Measurements from ENCODE around the gene CGB8. TPM values are rescaled to one million over a fixed set of nuclear protein-coding genes. Genes with fewer than 3 reads are reported as not detected.
"Not testable (repeated sequence)": the region's sequence is repeated elsewhere in the genome, so short reads cannot be mapped to it uniquely, and the experiment has no call there.

CGB8 gene
- not detected in 2 replicates for total RNA-seq (2014; rRNA removed; shearing (Covaris generic); ENCODE audit: low replicate concordance)

- H3K79me2 ChIP-seq (ENCODE audit: low read length); H3K9me3 ChIP-seq (ENCODE audit: low read length); H3K9ac ChIP-seq (ENCODE audit: low read length); H3K4me3 ChIP-seq (ENCODE audit: low read length); DNase-seq; H3K4me1 ChIP-seq (ENCODE audit: low read length); H2AFZ ChIP-seq (ENCODE audit: low read length); H3K27me3 ChIP-seq (ENCODE audit: low read length); H3K27ac ChIP-seq (ENCODE audit: low read length); H3K4me2 ChIP-seq (ENCODE audit: low read depth, low read length, poor library complexity, severe bottlenecking); H4K20me1 ChIP-seq (ENCODE audit: insufficient read depth, low read depth, low read length); H3K36me3 ChIP-seq (ENCODE audit: insufficient read depth, low read length); H3K9me2 ChIP-seq (replicated peaks; ENCODE audit: insufficient read depth, low read length): not testable (repeated sequence)
Measured at GRCh38 chr19:49049011-49049410, at the start of gene CGB8. Gene CGB8 (minus strand): TSS chr19:49049111. CDS start chr19:49048739, 372 bp downstream.

GRCh38 chr19:49097453-49098288 is 48.8 kb upstream of the CGB8 start:
- no peak overlapping the region for H3K27ac ChIP-seq (ENCODE audit: low read length)
- H3K9me2 ChIP-seq (replicated peaks; ENCODE audit: insufficient read depth, low read length) = no peaks in the 10 kb centered on the region
- no peak overlapping the region for H2AFZ ChIP-seq (ENCODE audit: low read length)
- no peak overlapping the region for H3K9ac ChIP-seq (ENCODE audit: low read length)
- DNase-seq = peak; percentile 96
- no peak overlapping the region for H3K4me3 ChIP-seq (ENCODE audit: low read length)
- H4K20me1 ChIP-seq (ENCODE audit: insufficient read depth, low read depth, low read length) = peaks cover 68% of the 10 kb centered on the region
- H3K9me3 ChIP-seq (ENCODE audit: low read length) = no peaks in the 10 kb centered on the region
- H3K4me1 ChIP-seq (ENCODE audit: low read length) = no peaks in the 10 kb centered on the region
- H3K36me3 ChIP-seq (ENCODE audit: insufficient read depth, low read length) = peaks cover 48% of the 10 kb centered on the region
- H3K27me3 ChIP-seq (ENCODE audit: low read length) = no peaks in the 10 kb centered on the region
- no peak overlapping the region for H3K4me2 ChIP-seq (ENCODE audit: low read depth, low read length, poor library complexity, severe bottlenecking)
- H3K79me2 ChIP-seq (ENCODE audit: low read length) = peaks cover 39% of the 10 kb centered on the region

- Histone ChIP-seq H3K27me3 (ENCODE audit: low read length) (no peaks in the 10 kb centered on the region), H3K9me2 (replicated peaks; ENCODE audit: insufficient read depth, low read length) (no peaks in the 10 kb centered on the region), H4K20me1 (ENCODE audit: insufficient read depth, low read depth, low read length) (peaks cover 68% of the 10 kb centered on the region), H3K4me1 (ENCODE audit: low read length) (no peaks in the 10 kb centered on the region), H3K27ac (ENCODE audit: low read length) (no peak overlapping the region), H3K9ac (ENCODE audit: low read length) (no peak overlapping the region), H3K4me2 (ENCODE audit: low read depth, low read length, poor library complexity, severe bottlenecking) (no peak overlapping the region), H3K36me3 (ENCODE audit: insufficient read depth, low read length) (peaks cover 47% of the 10 kb centered on the region), H3K9me3 (ENCODE audit: low read length) (no peaks in the 10 kb centered on the region), H3K79me2 (ENCODE audit: low read length) (peaks cover 56% of the 10 kb centered on the region), H3K4me3 (ENCODE audit: low read length) (no peak overlapping the region), H2AFZ (ENCODE audit: low read length) (no peak overlapping the region)
- no peak for DNase-seq
Measured at GRCh38 chr19:49094505-49095482, 45.9 kb upstream of the CGB8 start.

GRCh38 chr19:49092686-49093085 is 43.8 kb upstream of the CGB8 start:
- no peaks in the 10 kb centered on the region for H3K4me1 ChIP-seq (ENCODE audit: low read length)
- DNase-seq = no peak
- H2AFZ ChIP-seq (ENCODE audit: low read length) = no peak overlapping the region
- no peaks in the 10 kb centered on the region for H3K9me3 ChIP-seq (ENCODE audit: low read length)
- no peak overlapping the region for H3K4me3 ChIP-seq (ENCODE audit: low read length)
- H3K27me3 ChIP-seq (ENCODE audit: low read length) = no peaks in the 10 kb centered on the region
- no peak overlapping the region for H3K9ac ChIP-seq (ENCODE audit: low read length)
- no peak overlapping the region for H3K27ac ChIP-seq (ENCODE audit: low read length)
- peaks cover 65% of the 10 kb centered on the region for H4K20me1 ChIP-seq (ENCODE audit: insufficient read depth, low read depth, low read length)
- H3K9me2 ChIP-seq (replicated peaks; ENCODE audit: insufficient read depth, low read length) = no peaks in the 10 kb centered on the region
- H3K36me3 ChIP-seq (ENCODE audit: insufficient read depth, low read length) = peaks cover 43% of the 10 kb centered on the region
- no peak overlapping the region for H3K4me2 ChIP-seq (ENCODE audit: low read depth, low read length, poor library complexity, severe bottlenecking)
- H3K79me2 ChIP-seq (ENCODE audit: low read length) = peaks cover 56% of the 10 kb centered on the region

- no peak overlapping the region for H3K4me3 ChIP-seq (ENCODE audit: low read length)
- peaks cover 45% of the 10 kb centered on the region for H3K36me3 ChIP-seq (ENCODE audit: insufficient read depth, low read length)
- peaks cover 61% of the 10 kb centered on the region for H3K79me2 ChIP-seq (ENCODE audit: low read length)
- peaks cover 68% of the 10 kb centered on the region for H4K20me1 ChIP-seq (ENCODE audit: insufficient read depth, low read depth, low read length)
- no peaks in the 10 kb centered on the region for H3K9me3 ChIP-seq (ENCODE audit: low read length)
- no peak for DNase-seq
- peaks cover 10% of the 10 kb centered on the region for H3K4me1 ChIP-seq (ENCODE audit: low read length)
- no peak overlapping the region for H2AFZ ChIP-seq (ENCODE audit: low read length)
- H3K4me2 ChIP-seq (ENCODE audit: low read depth, low read length, poor library complexity, severe bottlenecking) = no peak overlapping the region
- H3K27ac ChIP-seq (ENCODE audit: low read length) = no peak overlapping the region
- no peaks in the 10 kb centered on the region for H3K9me2 ChIP-seq (replicated peaks; ENCODE audit: insufficient read depth, low read length)
- H3K9ac ChIP-seq (ENCODE audit: low read length) = no peak overlapping the region
- H3K27me3 ChIP-seq (ENCODE audit: low read length) = no peaks in the 10 kb centered on the region
Measured at GRCh38 chr19:49091391-49092038, 42.6 kb upstream of the CGB8 start.

- peak; percentile 41 for DNase-seq
- no peaks in the 10 kb centered on the region for H3K27me3 ChIP-seq (ENCODE audit: low read length)
- H3K9me2 ChIP-seq (replicated peaks; ENCODE audit: insufficient read depth, low read length) = no peaks in the 10 kb centered on the region
- no peaks in the 10 kb centered on the region for H3K9me3 ChIP-seq (ENCODE audit: low read length)
- peaks cover 49% of the 10 kb centered on the region for H4K20me1 ChIP-seq (ENCODE audit: insufficient read depth, low read depth, low read length)
- H3K4me3 ChIP-seq (ENCODE audit: low read length) = peak overlapping the region; percentile 95
- peaks cover 20% of the 10 kb centered on the region for H3K4me1 ChIP-seq (ENCODE audit: low read length)
- peak overlapping the region; percentile 97 for H3K4me2 ChIP-seq (ENCODE audit: low read depth, low read length, poor library complexity, severe bottlenecking)
- peaks cover 52% of the 10 kb centered on the region for H3K79me2 ChIP-seq (ENCODE audit: low read length)
- no peak overlapping the region for H2AFZ ChIP-seq (ENCODE audit: low read length)
- peak overlapping the region; percentile 95 for H3K9ac ChIP-seq (ENCODE audit: low read length)
- peak overlapping the region; percentile 64; the same call in 1 of the 2 replicates for H3K27ac ChIP-seq (ENCODE audit: low read length)
- peaks cover 40% of the 10 kb centered on the region for H3K36me3 ChIP-seq (ENCODE audit: insufficient read depth, low read length)
Measured at GRCh38 chr19:49086296-49086695, 37.4 kb upstream of the CGB8 start.

- peaks cover 47% of the 10 kb centered on the region for H4K20me1 ChIP-seq (ENCODE audit: insufficient read depth, low read depth, low read length)
- peaks cover 51% of the 10 kb centered on the region for H3K79me2 ChIP-seq (ENCODE audit: low read length)
- H2AFZ ChIP-seq (ENCODE audit: low read length) = peak overlapping the region; percentile 23; the same call in 1 of the 2 replicates
Measured at GRCh38 chr19:49085868-49086232, 36.9 kb upstream of the CGB8 start.

More at GRCh38 chr19:49085868-49086232, 36.9 kb upstream of the CGB8 start:
- Histone ChIP-seq H3K27ac (ENCODE audit: low read length) (peak overlapping the region; percentile 64), H3K4me3 (ENCODE audit: low read length) (peak overlapping the region; percentile 95), H3K4me2 (ENCODE audit: low read depth, low read length, poor library complexity, severe bottlenecking) (peak overlapping the region; percentile 97), H3K9me2 (replicated peaks; ENCODE audit: insufficient read depth, low read length) (no peaks in the 10 kb centered on the region), H3K27me3 (ENCODE audit: low read length) (no peaks in the 10 kb centered on the region), H3K36me3 (ENCODE audit: insufficient read depth, low read length) (peaks cover 39% of the 10 kb centered on the region), H3K9ac (ENCODE audit: low read length) (peak overlapping the region; percentile 95), H3K9me3 (ENCODE audit: low read length) (no peaks in the 10 kb centered on the region), H3K4me1 (ENCODE audit: low read length) (peaks cover 20% of the 10 kb centered on the region)
- DNase-seq = no peak

Data from Karpas-422 (cell line).